Caco-2 (cell line): Measurements from ENCODE around the gene ZNF148. TPM values are rescaled to one million over a fixed set of nuclear protein-coding genes. Genes with fewer than 3 reads are reported as not detected.

Experiments used
- BruUV-seq: library from RNA; stranded (reverse); fragments of 400-500 nt; replicated peaks from 2 replicates; lab custom pipeline; 2021; lab: Mats Ljungman, UMichigan
- CTCF ChIA-PET: fragments of 300-600 bp; sonication (Branson Sonifier 250); formaldehyde crosslinking; loops from one replicate; lab custom pipeline; 2022; ENCODE audit warnings: antibody characterized with exemption; lab: Charles Lee
- POLR2A ChIA-PET: fragments of 300-600 bp; sonication (Branson Sonifier 250); formaldehyde crosslinking; loops from one replicate; lab custom pipeline; 2022; ENCODE audit warnings: antibody characterized with exemption; lab: Charles Lee
- DNase-seq, 2 experiments: peaks; one replicate each; pipeline versions ENCODE4 v3.0.0 to v3.0.0-alpha.2; 2020 to 2022
- H3K27me3 ChIP-seq: replicated peaks from 2 replicates; pipeline ENCODE4 v1.6.0; 2011; ENCODE audit warnings: low read length; ENCODE audit not compliant: control insufficient read depth, insufficient read depth
- H3K36me3 ChIP-seq: 2 replicates; pipeline ENCODE4 v1.5.1; 2011; ENCODE audit warnings: low read length; ENCODE audit not compliant: control insufficient read depth, insufficient read depth
- H3K4me1 ChIP-seq: fragments of 250-450 bp; sonication (Bioruptor Pico); 2 replicates; pipeline ENCODE4 v1.5.1; 2020; ENCODE audit warnings: mild to moderate bottlenecking
- H3K4me3 ChIP-seq: 2 replicates; pipeline ENCODE4 v1.5.1; 2011; ENCODE audit warnings: low read depth, mild to moderate bottlenecking, control low read depth, low read length
- H3K9me3 ChIP-seq: fragments of 250-450 bp; sonication (Bioruptor Pico); 2 replicates; pipeline ENCODE4 v1.5.1; 2020; ENCODE audit warnings: mild to moderate bottlenecking, moderate library complexity
- H3K27ac Mint-ChIP-seq: one replicate; pipeline ENCODE4 v1.8.0; 2022; ENCODE audit warnings: mixed read lengths; ENCODE audit not compliant: unreplicated experiment
- H3K27me3 Mint-ChIP-seq: one replicate; pipeline ENCODE4 v1.8.0; 2022; ENCODE audit warnings: mixed read lengths; ENCODE audit not compliant: insufficient read depth, unreplicated experiment
- H3K36me3 Mint-ChIP-seq: one replicate; pipeline ENCODE4 v1.8.0; 2022; ENCODE audit warnings: mild to moderate bottlenecking, mixed read lengths; ENCODE audit not compliant: insufficient read depth, unreplicated experiment
- H3K4me1 Mint-ChIP-seq: one replicate; pipeline ENCODE4 v1.8.0; 2022; ENCODE audit warnings: low read depth, mixed read lengths; ENCODE audit not compliant: unreplicated experiment
- H3K4me3 Mint-ChIP-seq: one replicate; pipeline ENCODE4 v1.8.0; 2022; ENCODE audit warnings: mild to moderate bottlenecking, moderate library complexity, mixed read lengths; ENCODE audit not compliant: unreplicated experiment
- H3K9me3 Mint-ChIP-seq: one replicate; pipeline ENCODE4 v1.8.0; 2022; ENCODE audit warnings: mixed read lengths; ENCODE audit not compliant: unreplicated experiment
- CTCF ChIP-seq, 2 experiments: fragments of 200-600 bp in 1 of 2; IDR thresholded peaks; 1 replicate in 1 of 2; 2 replicates in 1 of 2; pipeline versions ENCODE4 v1.5.1 to v1.8.0; 2011 to 2022; ENCODE audit warnings: antibody characterized with exemption in 1 of 2, control low read depth in 1 of 2, inconsistent platforms in 1 of 2, low read depth in 1 of 2, low read length in 1 of 2, mild to moderate bottlenecking in 1 of 2, moderate library complexity in 1 of 2; ENCODE audit not compliant: insufficient read depth in 1 of 2, severe bottlenecking in 1 of 2, unreplicated experiment in 1 of 2
- intact Hi-C: fragments of 100-400 bp; cut with micrococcal nuclease; formaldehyde crosslinking; loops from one replicate; pipeline ENCODE4 v1.10.0; 2022; ENCODE audit not compliant: unreplicated experiment
- total RNA-seq: library from RNA; stranded (reverse); gene quantifications from 2 replicates; pipeline ENCODE4 v1.2.3, GENCODE V29; 2022

The ZNF148 gene
- total RNA-seq, 1 experiment from 2014 or later, result 33.3 TPM

- TF ChIP-seq CTCF (IDR thresholded peaks at IDR 0.05; ENCODE audit: insufficient read depth in 1 of 2, low read depth in 1 of 2, low read length in 1 of 2, severe bottlenecking in 1 of 2, unreplicated experiment in 1 of 2), result no peak
- H3K4me3 ChIP-seq, result peak overlapping the region; percentile 95
- peak in 1 of 2 experiments; percentile 13 for DNase-seq
- TSS peak; percentile 73 for BruUV-seq
- no peaks in the 10 kb centered on the region for H3K27me3 ChIP-seq
- intact Hi-C loops, result loop anchor here (5.0 to 10.0 kb wide), 2 partner anchors 66 to 311 kb away; no protein-coding TSS in a partner anchor
- Mint-ChIP-seq H3K4me1 (peaks cover 33% of the 10 kb centered on the region), H3K27ac (peak overlapping the region; percentile 98), H3K9me3 (no peaks in the 10 kb centered on the region), H3K36me3 (peaks cover 23% of the 10 kb centered on the region), H3K4me3 (peak overlapping the region; percentile 100), H3K27me3 (no peaks in the 10 kb centered on the region)
- peaks cover 23% of the 10 kb centered on the region for H3K4me1 ChIP-seq
- POLR2A ChIA-PET, result interaction anchor here (0.6 kb wide), 1 partner anchor 144 kb away, joined by 3 read pairs; the partner anchor contains the start of gene SNX4
- no peaks in the 10 kb centered on the region for H3K9me3 ChIP-seq
- CTCF ChIA-PET, result interaction anchor here (0.6 kb wide), 1 partner anchor 197 kb away, joined by 4 read pairs; no protein-coding TSS in a partner anchor
- H3K36me3 ChIP-seq, result 0 out of 2 replicates have a peak, but pooled peaks cover 1% of the 10 kb centered on the region
Measured at GRCh38 chr3:125375950-125376679, 990 bp upstream of the ZNF148 start.

DNA sequence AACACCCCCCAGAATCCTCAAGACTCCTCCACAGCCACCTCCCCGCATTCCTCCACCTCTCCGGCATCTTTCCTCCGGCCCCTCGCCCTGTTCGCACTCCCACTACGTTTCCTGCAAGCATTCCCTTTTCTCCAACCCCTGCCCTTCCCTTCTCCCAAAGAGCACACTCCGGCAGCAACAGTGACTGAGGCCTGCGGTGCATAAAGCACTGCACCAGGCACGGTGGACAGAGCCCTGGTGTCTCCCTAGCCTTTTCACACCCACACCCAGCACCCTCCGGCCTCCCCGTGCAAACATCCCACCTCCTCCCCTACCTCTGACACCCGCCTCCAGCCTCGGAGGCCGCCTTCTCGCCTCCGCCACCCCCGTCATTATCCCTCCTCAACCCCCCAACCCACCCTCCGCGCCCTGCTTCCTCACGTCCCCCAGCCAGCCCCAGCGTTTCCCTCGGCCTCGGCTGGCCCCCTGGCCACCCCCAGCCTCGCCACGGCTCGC, 577 bp downstream of the ZNF148 start:
- ChIA-PET POLR2A (interaction anchor here (0.6 kb wide), 2 partner anchors 66 to 221 kb away, joined by 5 to 10 read pairs; no protein-coding TSS in a partner anchor), CTCF (no interaction called here)
- no peaks in the 10 kb centered on the region for H3K27me3 ChIP-seq
- H3K4me1 ChIP-seq, result peaks cover 30% of the 10 kb centered on the region
- no TSS peak for BruUV-seq
- DNase-seq, result peak; percentile 64 to 67
- Mint-ChIP-seq H3K9me3 (no peaks in the 10 kb centered on the region), H3K36me3 (peaks cover 33% of the 10 kb centered on the region), H3K27me3 (no peaks in the 10 kb centered on the region), H3K4me3 (peak overlapping the region; percentile 100), H3K27ac (peak overlapping the region; percentile 98), H3K4me1 (peaks cover 46% of the 10 kb centered on the region)
- peak overlapping the region; percentile 95 for H3K4me3 ChIP-seq
- intact Hi-C loops, result loop anchor here (10.0 kb wide), 1 partner anchor 310 kb away; no protein-coding TSS in a partner anchor
- 0 out of 2 replicates have a peak, but pooled peaks cover 1% of the 10 kb centered on the region for H3K36me3 ChIP-seq
- no peak for TF ChIP-seq CTCF (IDR thresholded peaks at IDR 0.05; ENCODE audit: insufficient read depth in 1 of 2, low read depth in 1 of 2, low read length in 1 of 2, severe bottlenecking in 1 of 2, unreplicated experiment in 1 of 2)
- H3K9me3 ChIP-seq, result no peaks in the 10 kb centered on the region

GRCh38 chr3:125367403-125368230, 7.5 kb downstream of the ZNF148 start:
- ChIA-PET POLR2A (interaction anchor here (0.6 kb wide), 1 partner anchor 97 kb away, joined by 3 read pairs; no protein-coding TSS in a partner anchor), CTCF (no interaction called here)
- intact Hi-C loops, result no loop called here
- H3K4me3 ChIP-seq, result no peak overlapping the region
- peaks cover 14% of the 10 kb centered on the region; the same call in 1 of the 2 replicates for H3K4me1 ChIP-seq
- 0 out of 2 replicates have a peak, but pooled peaks cover 1% of the 10 kb centered on the region for H3K36me3 ChIP-seq
- H3K27me3 ChIP-seq, result no peaks in the 10 kb centered on the region
- Mint-ChIP-seq H3K4me1 (peaks cover 20% of the 10 kb centered on the region), H3K27ac (no peak overlapping the region), H3K36me3 (peaks cover 29% of the 10 kb centered on the region), H3K9me3 (no peaks in the 10 kb centered on the region), H3K4me3 (no peak overlapping the region), H3K27me3 (no peaks in the 10 kb centered on the region)
- no peak for DNase-seq
- BruUV-seq, result no TSS peak
- no peaks in the 10 kb centered on the region; the same call in 1 of the 2 replicates for H3K9me3 ChIP-seq
- TF ChIP-seq CTCF (IDR thresholded peaks at IDR 0.05; ENCODE audit: insufficient read depth in 1 of 2, low read depth in 1 of 2, low read length in 1 of 2, severe bottlenecking in 1 of 2, unreplicated experiment in 1 of 2), result no peak
